Endothelial cell of umbilical vein (primary cell): ENCODE results near the gene TCERG1L. TPM values are rescaled to one million over a fixed set of nuclear protein-coding genes. Genes with fewer than 3 reads are reported as not detected.

Experiments used
- BruUV-seq: library from RNA; stranded (reverse); fragments of 400-500 nt; replicated peaks from 2 replicates; lab custom pipeline; 2021; lab: Mats Ljungman, UMichigan
- CTCF ChIA-PET: fragments of 300-600, 350-600 bp; sonication (Branson Sonifier 250); formaldehyde crosslinking; loops from one replicate; lab custom pipeline; 2021; ENCODE audit warnings: antibody characterized with exemption, inconsistent platforms; lab: Charles Lee
- POLR2A ChIA-PET: fragments of 300-600, 350-600 bp; sonication (Branson Sonifier 250); formaldehyde crosslinking; loops from one replicate; lab custom pipeline; 2021; ENCODE audit warnings: antibody characterized with exemption, inconsistent platforms; lab: Charles Lee
- DNase-seq: peaks from one replicate; pipeline ENCODE4 v3.0.0-alpha.2; 2011; ENCODE audit warnings: low read depth, low spot score
- FAIRE-seq: peaks from 2 replicates; lab custom pipeline; 2011; peaks lifted over from hg19 to GRCh38; lab: Jason Lieb, UNC
- H2AFZ ChIP-seq: 2 replicates; pipeline ENCODE4 v1.6.0; 2012; ENCODE audit warnings: low read depth, low read length, control low read depth, inconsistent platforms
- H3K27ac ChIP-seq: 2 replicates; pipeline ENCODE4 v1.5.1; 2011; ENCODE audit warnings: low read depth, mild to moderate bottlenecking, control low read depth, low read length, moderate library complexity; ENCODE audit not compliant: insufficient read depth
- H3K27me3 ChIP-seq, 2 experiments: 2 replicates each; pipeline versions ENCODE4 v1.6.0 to v1.6.1; 2011; ENCODE audit warnings: low read length in 2 of 2, mixed read lengths in 1 of 2; ENCODE audit not compliant: control insufficient read depth in 2 of 2, insufficient read depth in 2 of 2
- H3K36me3 ChIP-seq, 2 experiments: 2 replicates in 1 of 2; 3 replicates in 1 of 2; pipeline ENCODE4 v1.5.1; 2011; ENCODE audit warnings: low read length in 2 of 2, mild to moderate bottlenecking in 1 of 2, moderate library complexity in 1 of 2; ENCODE audit not compliant: control insufficient read depth in 2 of 2, insufficient read depth in 2 of 2; ENCODE audit errors: extremely low read depth in 1 of 2
- H3K4me1 ChIP-seq: 3 replicates; pipeline ENCODE4 v1.5.1; 2011; ENCODE audit warnings: mild to moderate bottlenecking, low read length; ENCODE audit not compliant: control insufficient read depth, insufficient read depth; ENCODE audit errors: extremely low read depth
- H3K4me2 ChIP-seq: 2 replicates; pipeline ENCODE4 v1.6.1; 2011; ENCODE audit warnings: low read length, control low read depth, mixed read lengths; ENCODE audit not compliant: insufficient read depth
- H3K4me3 ChIP-seq, 3 experiments: fragments of 200-600 bp in 1 of 3; sonication (generic), shearing (Covaris generic) in 1 of 3; replicated peaks in 1 of 3; 2 replicates each; pipeline ENCODE4 v1.5.1; 2011 to 2016; ENCODE audit warnings: control low read depth in 3 of 3, low read length in 3 of 3, mild to moderate bottlenecking in 2 of 3, inconsistent platforms in 1 of 3, low read depth in 1 of 3, moderate library complexity in 1 of 3; ENCODE audit not compliant: insufficient read depth in 1 of 3
- H3K79me2 ChIP-seq: 2 replicates; pipeline ENCODE4 v1.6.0; 2012; ENCODE audit warnings: low read length, inconsistent platforms; ENCODE audit not compliant: control insufficient read depth, insufficient read depth
- H3K9ac ChIP-seq: replicated peaks from 2 replicates; pipeline ENCODE3; 2011; ENCODE audit warnings: low read length, control low read depth; ENCODE audit not compliant: insufficient read depth; ENCODE audit errors: extremely low read depth
- H3K9me1 ChIP-seq: replicated peaks from 3 replicates; pipeline ENCODE4 v1.6.0; 2011; ENCODE audit warnings: mild to moderate bottlenecking, low read length; ENCODE audit not compliant: control insufficient read depth, insufficient read depth; ENCODE audit errors: extremely low read depth
- H3K9me3 ChIP-seq: replicated peaks from 2 replicates; pipeline ENCODE4 v1.5.1; 2012; ENCODE audit warnings: low read length, inconsistent platforms; ENCODE audit not compliant: control insufficient read depth, insufficient read depth
- H4K20me1 ChIP-seq: replicated peaks from 2 replicates; pipeline ENCODE3; 2011; ENCODE audit warnings: mild to moderate bottlenecking, low read length; ENCODE audit not compliant: control insufficient read depth, insufficient read depth; ENCODE audit errors: extremely low read depth
- EZH2 ChIP-seq: IDR thresholded peaks from 2 replicates; pipeline ENCODE4 v1.6.1; 2012; ENCODE audit warnings: borderline replicate concordance, low read depth, mild to moderate bottlenecking, moderate library complexity, low read length, inconsistent platforms; ENCODE audit not compliant: severe bottlenecking
- FOS ChIP-seq: IDR thresholded peaks from 2 replicates; pipeline ENCODE4 v1.6.1; 2011; ENCODE audit warnings: mild to moderate bottlenecking, low read length, moderate library complexity, borderline replicate concordance; ENCODE audit not compliant: insufficient read depth
- GATA2 ChIP-seq: IDR thresholded peaks from 2 replicates; pipeline ENCODE4 v1.7.0; 2011; ENCODE audit warnings: low read depth, mild to moderate bottlenecking, moderate library complexity, mixed read lengths, low read length; ENCODE audit not compliant: insufficient read length, insufficient read depth
- JUN ChIP-seq: IDR thresholded peaks from 2 replicates; pipeline ENCODE4 v1.6.1; 2011; ENCODE audit warnings: borderline replicate concordance, low read depth; ENCODE audit not compliant: insufficient read length, insufficient read depth
- MAX ChIP-seq: IDR thresholded peaks from 2 replicates; pipeline ENCODE4 v1.6.1; 2011; ENCODE audit not compliant: insufficient read depth, insufficient read length
- MYC ChIP-seq: IDR thresholded peaks from one replicate; pipeline ENCODE4 v1.6.1; 2011; ENCODE audit warnings: mild to moderate bottlenecking, low read depth, low read length
- POLR2A ChIP-seq: IDR thresholded peaks from 2 replicates; pipeline ENCODE4 v1.6.1; 2012; ENCODE audit warnings: low read depth, mild to moderate bottlenecking, control low read depth, low read length
- POLR2AphosphoS5 ChIP-seq: IDR thresholded peaks from 2 replicates; pipeline ENCODE4 v1.6.1; 2012; ENCODE audit warnings: low read depth, mild to moderate bottlenecking, control low read depth, low read length, moderate library complexity; ENCODE audit not compliant: insufficient read depth
- dilution Hi-C: fragments of 300-500 bp; cut with MboI; formaldehyde crosslinking; loops from one replicate; pipeline ENCODE4 v1.15.0; 2019; ENCODE audit warnings: low sequenced_read_pairs; ENCODE audit not compliant: extremely low pct_ligation_motif_present
- intact Hi-C: fragments of 100-400 bp; cut with micrococcal nuclease; formaldehyde crosslinking; loops from one replicate; pipeline ENCODE4 v1.10.0; 2022
- polyA plus RNA-seq, 4 experiments: library from polyadenylated mRNA; depleted of rRNA in 3 of 4; stranded (reverse) in 3 of 4; unstranded in 1 of 4; fragments of >200 nt; gene quantifications; 2 replicates each; pipeline versions ENCODE4 v1.2.1 to v1.2.3, GENCODE V29; 2011 to 2012; ENCODE audit warnings: missing spikeins in 1 of 4
- total RNA-seq: library from RNA; stranded (reverse); gene quantifications from 2 replicates; pipeline ENCODE4 v1.2.3, GENCODE V29; 2021
- TF ChIP-seq, protein P1 (sequence below), 2 donors: IDR thresholded peaks; 1 replicate in 1 of 2; 2 replicates in 1 of 2; pipeline ENCODE4 v1.5.1; 2011; ENCODE audit warnings: low read length in 2 of 2, mild to moderate bottlenecking in 2 of 2, moderate library complexity in 2 of 2, control low read depth in 1 of 2, inconsistent platforms in 1 of 2, low read depth in 1 of 2; ENCODE audit not compliant: insufficient read depth in 1 of 2; ENCODE audit errors: extremely low read depth in 1 of 2

TCERG1L gene
- total and polyA plus RNA-seq, 2 donors (not counting 3 experiments of a cell fraction or from before 2014, with no cell fraction given): not detected

GRCh38 chr10:131196176-131196885 is 115.2 kb downstream of the TCERG1L start:
- no peak overlapping the region for H3K27ac ChIP-seq
- BruUV-seq: no TSS peak
- H3K4me2 ChIP-seq: no peak overlapping the region
- no peaks in the 10 kb centered on the region for H3K79me2 ChIP-seq
- H4K20me1 ChIP-seq: no peaks in the 10 kb centered on the region
- H2AFZ ChIP-seq: no peak overlapping the region
- H3K4me1 ChIP-seq: no peaks in the 10 kb centered on the region
- intact Hi-C loops: no loop called here
- no peaks in the 10 kb centered on the region for H3K9me3 ChIP-seq
- H3K9ac ChIP-seq: no peak overlapping the region
- H3K4me3 ChIP-seq: no peak overlapping the region
- FAIRE-seq (no peak), DNase-seq (no peak)
- ChIA-PET CTCF (no interaction called here), POLR2A (no interaction called here)
- no peaks in the 10 kb centered on the region for H3K36me3 ChIP-seq
- dilution Hi-C loops: no loop called here
- H3K9me1 ChIP-seq: no peaks in the 10 kb centered on the region
- H3K27me3 ChIP-seq: no peaks in the 10 kb centered on the region
- TF ChIP-seq JUN (no peak), GATA2 (no peak), FOS (no peak), EZH2 (no peak), POLR2A (no peak), MAX (no peak), POLR2AphosphoS5 (no peak), MYC (no peak)
- TF ChIP-seq, protein P1, sequence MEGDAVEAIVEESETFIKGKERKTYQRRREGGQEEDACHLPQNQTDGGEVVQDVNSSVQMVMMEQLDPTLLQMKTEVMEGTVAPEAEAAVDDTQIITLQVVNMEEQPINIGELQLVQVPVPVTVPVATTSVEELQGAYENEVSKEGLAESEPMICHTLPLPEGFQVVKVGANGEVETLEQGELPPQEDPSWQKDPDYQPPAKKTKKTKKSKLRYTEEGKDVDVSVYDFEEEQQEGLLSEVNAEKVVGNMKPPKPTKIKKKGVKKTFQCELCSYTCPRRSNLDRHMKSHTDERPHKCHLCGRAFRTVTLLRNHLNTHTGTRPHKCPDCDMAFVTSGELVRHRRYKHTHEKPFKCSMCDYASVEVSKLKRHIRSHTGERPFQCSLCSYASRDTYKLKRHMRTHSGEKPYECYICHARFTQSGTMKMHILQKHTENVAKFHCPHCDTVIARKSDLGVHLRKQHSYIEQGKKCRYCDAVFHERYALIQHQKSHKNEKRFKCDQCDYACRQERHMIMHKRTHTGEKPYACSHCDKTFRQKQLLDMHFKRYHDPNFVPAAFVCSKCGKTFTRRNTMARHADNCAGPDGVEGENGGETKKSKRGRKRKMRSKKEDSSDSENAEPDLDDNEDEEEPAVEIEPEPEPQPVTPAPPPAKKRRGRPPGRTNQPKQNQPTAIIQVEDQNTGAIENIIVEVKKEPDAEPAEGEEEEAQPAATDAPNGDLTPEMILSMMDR (IDR thresholded peaks at IDR 0.05; ENCODE audit: extremely low read depth in 1 of 2, insufficient read depth in 1 of 2, low read depth in 1 of 2, low read length in 2 of 2): no peak
